ENCODE data around the gene MYO1F.

MYO1F gene

DNA sequence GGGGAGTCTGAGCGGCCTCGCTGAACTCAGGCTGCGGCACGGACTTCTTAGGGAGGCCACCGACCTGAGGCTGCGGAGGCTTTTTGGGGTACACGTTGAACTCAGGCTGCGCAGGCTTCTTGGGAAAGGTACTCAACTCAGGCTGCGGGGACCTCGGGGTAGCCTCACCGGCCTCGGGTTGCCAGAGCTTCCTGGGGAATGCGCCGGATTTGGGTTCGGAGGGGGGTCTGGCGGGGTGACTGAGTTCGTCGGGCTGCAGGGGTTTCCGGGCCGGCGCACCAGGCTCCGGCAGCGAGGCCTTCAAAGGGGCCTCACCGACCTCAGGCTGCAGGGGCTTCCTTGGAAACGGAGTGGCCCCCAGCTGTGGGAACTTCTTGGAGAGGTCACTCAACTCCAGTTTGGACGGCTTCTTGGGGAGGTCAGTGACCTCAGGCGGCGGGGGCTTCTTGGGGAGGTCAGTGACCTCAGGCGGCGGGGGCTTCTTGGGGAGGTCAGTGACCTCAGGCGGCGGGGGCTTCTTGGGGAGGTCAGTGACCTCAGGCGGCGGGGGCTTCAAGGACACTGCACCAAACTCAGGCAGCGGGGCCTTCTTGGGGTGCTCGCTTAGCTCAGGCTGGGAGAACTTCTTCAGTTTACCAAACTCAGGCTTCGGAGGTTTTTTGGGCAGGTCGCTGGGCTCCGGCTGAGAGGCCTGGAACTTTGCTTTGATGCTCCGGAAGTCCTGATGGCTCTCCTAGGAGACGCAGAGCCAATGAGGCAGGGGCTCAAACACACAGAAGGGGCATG is 78.0 kb downstream of the MYO1F start:
- DNase-seq (ENCODE audit: insufficient read length, low spot score) (no peak), FAIRE-seq (no peak)

DNA sequence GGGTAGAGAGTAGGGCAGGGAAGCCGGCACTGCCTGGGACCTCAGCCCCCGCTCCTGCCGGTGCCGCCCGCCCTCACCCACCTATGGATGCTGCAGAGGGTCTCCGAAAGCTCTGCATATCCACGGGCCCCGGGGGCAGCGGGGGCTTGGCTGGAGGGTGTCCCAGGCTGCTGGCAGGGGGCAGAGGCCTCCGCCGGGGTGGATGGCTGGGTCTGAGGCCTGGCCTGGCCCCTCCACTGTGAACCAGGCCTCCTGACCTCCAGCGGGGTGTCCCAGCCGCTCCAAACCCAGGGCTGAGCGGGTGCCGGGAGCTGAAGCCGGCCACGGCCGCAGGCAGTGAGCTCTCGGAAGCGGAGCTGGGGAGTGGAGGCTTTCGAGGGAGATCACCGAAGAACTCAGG is 78.9 kb downstream of the MYO1F start:
- DNase-seq (ENCODE audit: insufficient read length, low spot score) (no peak), FAIRE-seq (no peak)

DNA sequence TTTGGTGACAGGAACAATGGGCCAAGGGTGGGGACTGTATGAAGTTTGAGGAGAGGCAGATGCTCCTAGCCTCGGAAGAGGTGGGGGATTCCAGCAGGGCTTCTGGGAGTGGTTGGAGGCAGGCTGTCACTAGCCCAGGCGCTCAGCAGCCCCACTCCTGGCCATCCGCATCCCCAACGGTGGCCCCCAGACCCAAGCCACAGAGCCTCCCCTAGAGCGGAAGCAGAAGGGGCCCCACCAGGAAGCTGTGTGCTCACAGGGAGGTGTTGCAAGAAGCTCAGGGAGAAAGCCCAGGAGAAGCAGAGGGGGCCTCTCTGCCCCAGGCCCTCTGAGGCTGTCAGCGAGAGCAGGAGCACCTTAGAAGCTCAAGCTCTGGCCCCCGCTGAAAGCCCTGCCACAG is 83.1 kb downstream of the MYO1F start:
- FAIRE-seq (no peak), DNase-seq (ENCODE audit: insufficient read length, low spot score) (no peak)

DNA sequence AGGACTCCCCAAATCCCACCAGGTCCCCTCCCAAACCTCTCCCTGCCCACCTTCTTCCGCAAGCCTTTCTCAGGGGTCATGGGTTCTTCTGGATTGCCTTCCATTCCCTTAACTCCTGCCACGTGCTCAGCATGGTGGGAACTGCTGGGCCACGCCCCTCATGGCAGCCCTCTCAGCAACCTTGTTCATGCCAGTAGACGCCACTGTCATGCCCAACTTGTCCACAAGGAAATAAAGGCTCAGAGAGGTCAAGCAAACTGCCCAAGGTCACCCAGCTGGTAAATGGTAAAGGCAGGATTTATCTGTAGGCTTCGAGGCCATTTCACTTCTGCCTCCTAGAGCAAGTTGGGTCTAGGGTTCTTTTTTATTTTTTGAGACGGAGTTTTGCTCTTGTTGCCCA is 85.7 kb downstream of the MYO1F start:
- no peak for FAIRE-seq

DNA sequence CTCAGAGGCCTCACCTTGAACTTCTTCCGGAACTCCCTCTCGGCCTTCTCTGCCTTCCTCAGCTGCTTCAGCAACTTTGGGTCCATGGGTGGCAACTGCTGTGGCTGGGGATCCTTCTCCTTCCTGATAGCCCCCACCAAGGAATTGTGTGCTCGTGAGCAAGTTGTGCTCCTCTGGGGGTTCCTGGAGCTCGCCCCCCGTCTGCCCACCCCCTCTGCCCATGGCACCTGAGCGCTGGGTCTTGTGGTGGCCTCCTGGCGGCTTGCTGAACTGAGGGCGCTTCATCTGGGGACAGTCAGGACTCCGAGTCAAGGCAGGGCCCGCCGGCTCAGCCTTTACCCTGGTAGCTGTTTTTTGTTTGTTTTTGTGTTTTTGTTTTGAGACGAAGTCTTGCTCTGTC is 86.4 kb downstream of the MYO1F start:
- FAIRE-seq (no peak), DNase-seq (ENCODE audit: insufficient read length, low spot score) (no peak)

More for the DNA sequence above, 85.7 kb downstream of the MYO1F start:
- DNase-seq (ENCODE audit: insufficient read length, low spot score) = no peak

DNA sequence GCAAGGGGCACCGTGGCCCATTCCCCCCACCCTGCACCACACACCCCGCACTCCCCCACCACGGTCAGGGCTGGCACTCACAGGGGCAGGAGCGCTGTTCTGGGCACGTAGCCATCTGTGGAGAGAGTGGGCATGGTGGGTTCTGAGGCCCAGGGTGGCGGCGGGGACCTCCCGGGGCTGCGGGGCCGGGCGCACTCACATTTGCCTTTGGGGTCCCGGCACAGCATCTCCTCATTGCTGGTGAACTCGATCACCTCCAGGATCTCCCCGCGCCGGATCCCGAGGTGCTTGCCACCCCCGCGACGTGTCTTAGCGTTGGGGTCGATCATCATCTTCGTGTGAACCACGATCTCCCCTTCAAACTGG is 86.9 kb downstream of the MYO1F start:
- FAIRE-seq = no peak

DNA sequence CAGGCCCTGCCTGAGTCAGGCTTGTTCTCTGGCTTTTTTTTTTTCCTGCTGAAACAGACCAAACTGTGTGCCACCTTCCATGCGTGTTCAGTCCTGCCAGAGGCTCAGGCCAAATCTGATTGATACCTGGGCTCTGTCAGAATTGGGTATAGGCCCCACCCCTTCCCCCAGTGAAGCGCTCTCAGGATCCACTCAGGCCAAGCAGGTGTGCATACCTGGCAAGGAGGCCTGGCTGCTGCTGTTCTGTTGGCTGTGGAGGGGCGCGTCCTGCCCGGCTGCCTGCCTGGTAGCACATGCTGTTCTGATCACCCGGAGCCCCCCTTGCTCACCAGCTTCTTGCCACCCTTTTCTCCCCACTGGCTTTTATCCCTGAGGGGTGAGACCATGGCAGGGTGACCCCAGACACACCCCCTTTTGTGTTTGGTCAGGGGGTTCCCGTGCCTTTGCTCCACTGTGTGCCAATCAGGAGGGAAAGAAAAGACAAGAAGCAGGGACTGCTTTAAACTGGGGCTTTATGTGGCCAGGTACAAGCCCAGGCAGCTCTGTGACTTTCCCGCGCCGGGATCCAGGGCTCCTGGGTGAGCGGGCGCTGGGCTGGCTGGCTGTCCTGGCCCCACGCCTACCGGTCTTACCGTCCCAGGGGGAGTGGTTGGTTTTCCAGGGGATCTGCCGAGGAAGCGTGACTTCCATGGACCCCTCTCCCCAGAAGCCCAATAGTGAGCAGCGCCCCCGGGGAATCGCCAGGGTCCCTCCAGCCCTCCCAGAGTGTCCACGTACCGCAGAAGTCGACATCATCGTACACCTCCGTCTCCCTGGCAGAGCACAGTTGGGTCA is 87.5 kb downstream of the MYO1F start:
- FAIRE-seq (no peak), DNase-seq (ENCODE audit: insufficient read length, low spot score) (no peak)

More for the DNA sequence above, 86.9 kb downstream of the MYO1F start:
- DNase-seq (ENCODE audit: insufficient read length, low spot score) = no peak

DNA sequence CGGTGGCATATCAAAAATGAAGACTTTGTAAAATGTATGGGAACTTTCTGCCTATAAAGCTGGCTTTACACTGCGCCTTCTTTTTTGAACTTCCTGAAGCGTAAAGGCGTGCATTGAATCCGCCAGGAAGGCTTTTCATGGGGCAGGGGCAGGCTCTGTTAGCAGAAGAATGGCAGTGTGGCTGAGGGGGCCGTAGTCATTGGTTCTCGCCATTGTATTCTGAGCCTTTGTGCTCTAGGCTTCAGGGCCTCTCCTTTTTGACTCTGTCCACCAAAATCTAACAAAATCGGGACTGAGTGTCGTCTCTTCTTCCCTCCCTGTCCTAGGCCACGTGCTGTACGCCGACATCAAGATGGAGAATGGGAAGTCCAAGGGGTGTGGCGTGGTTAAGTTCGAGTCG is 88.9 kb downstream of the MYO1F start:
- DNase-seq (ENCODE audit: insufficient read length, low spot score) = no peak
- no peak for FAIRE-seq

DNA sequence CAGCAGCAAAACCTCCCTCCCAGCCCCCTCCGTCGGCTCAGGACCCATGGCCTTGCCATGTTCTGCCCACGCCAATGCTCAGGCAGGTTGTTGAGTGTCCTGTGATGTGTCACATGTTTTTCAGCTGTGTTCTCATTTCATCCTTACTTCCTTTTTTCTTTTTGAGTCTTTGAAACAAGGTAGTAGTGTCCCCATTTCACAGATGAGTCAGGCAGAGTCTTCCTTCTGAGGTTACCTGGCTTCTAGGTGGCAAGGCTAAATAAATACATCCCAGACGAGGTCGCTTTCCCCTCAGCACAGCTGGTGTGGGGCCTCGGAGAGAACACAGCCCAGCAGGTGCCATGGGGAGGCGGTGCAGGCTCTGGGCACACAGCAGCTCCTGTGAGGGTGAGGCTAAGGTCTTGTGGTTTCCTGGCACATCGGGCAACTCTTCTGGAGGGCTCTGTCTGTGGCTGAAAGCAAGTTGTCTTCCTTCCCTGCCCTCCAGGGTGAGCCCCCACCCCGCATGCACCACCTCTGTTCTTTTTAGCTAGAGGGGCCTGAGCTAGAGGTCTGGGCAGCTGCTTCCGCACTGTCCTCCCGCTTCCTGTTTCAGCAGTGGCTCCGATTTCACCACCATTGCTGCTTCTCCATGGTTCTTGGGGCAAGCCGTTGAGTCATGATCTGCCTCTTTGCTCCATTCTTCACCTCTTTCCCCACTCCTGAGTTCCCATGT is 89.9 kb downstream of the MYO1F start:
- DNase-seq (ENCODE audit: insufficient read length, low spot score) (no peak), FAIRE-seq (peak; percentile 63)

DNA sequence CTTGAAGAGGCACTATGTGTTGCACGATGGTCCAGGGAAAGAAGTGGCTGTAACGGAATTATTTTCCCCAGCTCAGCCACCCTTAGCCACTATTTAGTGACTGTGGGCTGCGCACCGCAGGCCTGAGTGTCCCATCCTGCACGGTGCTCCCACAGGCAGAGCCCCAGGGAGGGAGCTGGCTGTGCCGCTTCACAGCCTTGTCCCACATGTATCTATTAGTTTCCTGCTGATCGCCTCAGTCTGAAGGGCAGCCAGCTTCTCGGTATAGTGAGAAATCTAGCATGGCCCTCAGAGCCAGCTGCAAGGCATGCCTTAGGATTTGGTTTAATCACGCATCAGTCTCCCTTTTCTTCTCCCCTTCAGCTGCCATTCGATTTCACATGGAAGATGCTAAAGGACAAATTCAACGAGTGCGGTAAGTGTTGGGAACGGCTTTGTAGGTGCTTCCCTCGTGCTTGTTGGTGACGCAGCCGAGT is 90.5 kb downstream of the MYO1F start:
- no peak for FAIRE-seq

DNA sequence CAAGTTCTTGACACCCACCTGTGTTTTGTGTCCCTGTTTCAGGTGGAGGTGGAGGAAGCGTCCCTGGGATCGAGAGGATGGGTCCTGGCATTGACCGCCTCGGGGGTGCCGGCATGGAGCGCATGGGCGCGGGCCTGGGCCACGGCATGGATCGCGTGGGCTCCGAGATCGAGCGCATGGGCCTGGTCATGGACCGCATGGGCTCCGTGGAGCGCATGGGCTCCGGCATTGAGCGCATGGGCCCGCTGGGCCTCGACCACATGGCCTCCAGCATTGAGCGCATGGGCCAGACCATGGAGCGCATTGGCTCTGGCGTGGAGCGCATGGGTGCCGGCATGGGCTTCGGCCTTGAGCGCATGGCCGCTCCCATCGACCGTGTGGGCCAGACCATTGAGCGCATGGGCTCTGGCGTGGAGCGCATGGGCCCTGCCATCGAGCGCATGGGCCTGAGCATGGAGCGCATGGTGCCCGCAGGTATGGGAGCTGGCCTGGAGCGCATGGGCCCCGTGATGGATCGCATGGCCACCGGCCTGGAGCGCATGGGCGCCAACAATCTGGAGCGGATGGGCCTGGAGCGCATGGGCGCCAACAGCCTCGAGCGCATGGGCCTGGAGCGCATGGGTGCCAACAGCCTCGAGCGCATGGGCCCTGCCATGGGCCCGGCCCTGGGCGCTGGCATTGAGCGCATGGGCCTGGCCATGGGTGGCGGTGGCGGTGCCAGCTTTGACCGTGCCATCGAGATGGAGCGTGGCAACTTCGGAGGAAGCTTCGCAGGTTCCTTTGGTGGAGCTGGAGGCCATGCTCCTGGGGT is 91.5 kb downstream of the MYO1F start:
- no peak for FAIRE-seq
- DNase-seq (ENCODE audit: insufficient read length, low spot score) = no peak

More for the DNA sequence above, 90.5 kb downstream of the MYO1F start:
- no peak for DNase-seq (ENCODE audit: insufficient read length, low spot score)

DNA sequence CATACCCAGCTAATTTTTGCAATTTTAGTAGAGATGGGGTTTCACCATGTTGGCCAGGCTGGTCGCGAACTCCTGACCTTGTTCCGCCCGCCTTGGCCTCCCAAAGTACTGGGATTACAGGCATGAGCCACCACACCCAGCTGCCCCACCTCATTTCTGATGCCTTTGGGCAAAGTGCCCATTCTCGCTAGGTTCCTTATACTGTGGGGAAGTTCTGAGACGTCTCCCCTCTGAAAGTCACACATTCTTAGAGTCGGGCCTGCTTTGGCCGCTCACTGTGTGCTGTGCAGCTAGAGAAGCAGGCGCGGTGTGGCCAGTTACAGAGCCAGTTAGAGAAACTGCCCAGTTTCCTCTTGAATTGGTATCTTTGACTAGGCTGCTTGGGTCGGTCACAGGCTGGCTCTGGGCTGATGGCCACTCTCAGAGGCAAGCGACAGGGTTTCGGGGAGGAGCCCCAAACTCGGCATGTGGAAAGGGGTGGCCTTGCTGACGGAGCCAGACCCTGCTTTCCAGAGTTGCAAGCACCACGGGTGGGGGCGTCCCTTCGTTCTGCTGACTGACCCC is 92.8 kb downstream of the MYO1F start:
- FAIRE-seq (no peak), DNase-seq (ENCODE audit: insufficient read length, low spot score) (no peak)

DNA sequence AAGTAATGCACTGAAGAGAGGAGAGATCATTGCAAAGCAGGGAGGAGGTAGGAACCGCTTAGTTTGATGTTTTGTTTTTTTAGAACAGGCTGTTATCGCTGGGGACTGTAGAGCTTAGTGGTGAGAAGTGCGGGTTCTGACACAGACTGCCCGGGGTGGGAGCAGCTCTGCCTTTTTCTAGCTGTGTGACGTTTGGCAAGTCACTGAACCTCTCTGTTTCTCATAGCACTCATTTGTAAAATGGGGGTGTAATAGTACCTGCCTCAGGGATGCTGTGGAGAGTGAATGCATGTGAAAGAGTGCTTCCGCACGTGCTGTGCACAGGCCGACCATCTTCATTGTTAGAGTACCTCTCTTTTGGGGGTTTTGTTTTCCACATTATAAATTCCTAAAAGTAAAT is 94.1 kb downstream of the MYO1F start:
- FAIRE-seq = no peak
- no peak for DNase-seq (ENCODE audit: insufficient read length, low spot score)

DNA sequence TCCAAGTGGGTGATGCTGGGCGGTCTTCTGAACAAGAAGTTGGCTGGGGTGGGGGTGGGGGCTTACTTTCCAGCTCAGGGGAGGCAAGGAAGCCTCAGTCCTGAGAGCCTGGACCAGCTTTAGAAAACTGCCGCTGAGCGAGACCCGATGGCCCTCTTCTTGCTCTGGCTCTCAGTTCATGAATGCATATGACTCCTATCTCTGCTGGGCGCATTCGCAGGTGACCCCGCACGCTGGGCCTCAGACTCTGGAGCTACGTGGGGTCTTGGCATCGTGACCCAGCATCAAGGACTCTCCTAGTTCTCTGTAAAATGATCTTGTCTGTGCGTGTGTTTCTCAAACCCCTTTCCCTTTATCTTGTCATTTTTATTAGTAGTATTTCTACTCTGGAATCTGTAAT is 94.5 kb downstream of the MYO1F start:
- FAIRE-seq = no peak
- DNase-seq (ENCODE audit: insufficient read length, low spot score) = no peak

DNA sequence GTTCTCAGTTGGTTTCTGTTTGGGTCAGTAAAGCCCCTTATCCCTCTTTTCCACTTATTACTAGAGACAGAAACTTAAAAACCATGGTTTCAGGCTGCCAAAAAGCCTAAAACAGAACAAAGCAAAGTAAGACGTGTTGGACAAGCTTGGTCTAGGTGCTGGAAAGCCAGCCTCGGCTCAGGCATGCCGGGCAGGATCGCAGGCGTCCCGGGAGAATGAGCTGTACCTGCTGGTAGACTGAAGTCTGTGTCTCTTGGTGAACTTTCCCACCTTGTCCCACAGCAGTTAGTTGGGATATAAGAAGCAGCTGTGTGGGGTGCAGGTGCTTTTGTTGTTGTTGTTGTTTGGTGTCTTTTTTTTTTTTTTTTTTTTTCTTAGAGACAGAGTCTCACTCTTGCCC is 95.6 kb downstream of the MYO1F start:
- DNase-seq (ENCODE audit: insufficient read length, low spot score) (no peak), FAIRE-seq (no peak)

DNA sequence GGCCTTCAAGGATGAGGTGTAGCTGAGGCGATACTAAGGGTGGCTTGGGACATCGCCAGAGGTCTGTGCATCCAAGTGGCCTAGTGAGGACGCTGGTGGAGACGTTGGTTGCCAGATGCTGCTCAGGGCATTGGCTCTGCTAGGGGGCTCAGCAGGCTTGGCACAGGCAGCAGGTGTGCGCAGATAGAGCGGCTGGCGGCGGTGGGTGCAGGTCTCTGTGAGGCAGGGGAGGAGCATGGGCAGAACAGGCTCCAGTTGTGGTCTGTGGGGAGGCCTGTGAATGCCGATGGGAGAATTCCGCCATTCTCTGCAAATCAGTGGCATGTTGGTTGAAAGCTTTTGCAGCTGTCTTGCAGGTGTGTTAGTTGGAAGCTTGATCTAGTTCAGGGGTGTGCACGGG is 96.0 kb downstream of the MYO1F start:
- no peak for DNase-seq (ENCODE audit: insufficient read length, low spot score)
- FAIRE-seq = no peak

DNA sequence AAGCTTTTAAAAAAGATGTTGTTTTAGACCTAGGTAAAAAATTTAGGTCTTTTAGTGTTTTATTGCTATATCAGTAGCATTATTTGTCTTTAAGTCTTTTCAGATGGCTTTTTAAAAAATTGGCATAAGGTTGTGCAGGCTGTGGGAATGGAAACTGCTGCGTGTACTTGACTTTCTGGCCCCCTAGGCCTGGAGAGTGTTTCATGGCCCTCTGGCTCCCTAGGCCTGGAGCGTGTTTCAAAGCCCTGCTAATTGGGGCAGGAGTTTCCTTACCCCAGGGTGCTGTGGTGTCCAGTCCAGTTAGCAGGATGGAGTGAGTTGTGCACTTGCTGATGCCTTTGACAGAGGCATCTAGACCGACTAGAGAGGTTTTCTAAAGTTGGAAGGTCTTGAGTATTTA is 98.6 kb downstream of the MYO1F start:
- FAIRE-seq (no peak), DNase-seq (ENCODE audit: insufficient read length, low spot score) (no peak)

DNA sequence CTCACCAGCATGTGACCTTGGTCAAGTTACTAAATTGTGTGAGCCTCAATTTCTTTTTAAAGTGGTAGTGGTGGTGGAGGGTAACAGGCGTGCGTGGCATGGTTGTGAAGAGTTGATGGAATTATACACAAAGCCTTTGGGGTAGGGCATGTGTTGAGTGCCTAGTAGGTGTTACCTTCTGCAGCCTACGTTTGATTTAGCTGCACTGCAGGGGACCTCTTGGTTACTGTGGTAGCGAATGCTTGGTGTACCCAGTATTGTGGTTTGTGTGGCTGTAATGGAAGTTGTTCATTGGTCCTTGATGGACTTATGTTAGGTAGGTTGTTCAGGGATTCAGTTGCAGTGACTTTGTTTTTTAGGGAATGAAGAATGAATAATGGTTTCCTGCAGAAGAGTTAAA is 99.4 kb downstream of the MYO1F start:
- FAIRE-seq (no peak), DNase-seq (ENCODE audit: insufficient read length, low spot score) (no peak)

DNA sequence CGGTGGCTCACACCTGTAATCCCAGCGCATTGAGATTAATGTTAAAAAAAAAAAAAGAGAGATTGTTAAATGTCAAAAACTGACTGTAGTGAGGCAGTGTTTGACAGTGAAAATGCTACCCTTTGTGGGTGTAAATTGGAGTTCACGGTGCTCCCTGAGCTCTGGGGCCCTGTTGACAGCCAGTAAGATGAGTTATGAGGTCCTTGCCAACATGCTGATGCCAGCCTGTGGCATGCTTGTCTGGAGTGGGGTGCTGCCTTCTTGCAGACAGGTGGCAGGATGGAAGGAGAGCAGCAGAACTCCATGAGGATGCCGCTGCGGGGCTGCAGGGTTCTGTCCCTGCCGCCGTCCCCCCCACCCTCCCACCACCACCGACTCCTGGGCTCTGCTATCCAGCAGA is 100.7 kb downstream of the MYO1F start:
- FAIRE-seq = no peak
- no peak for DNase-seq (ENCODE audit: insufficient read length, low spot score)

DNA sequence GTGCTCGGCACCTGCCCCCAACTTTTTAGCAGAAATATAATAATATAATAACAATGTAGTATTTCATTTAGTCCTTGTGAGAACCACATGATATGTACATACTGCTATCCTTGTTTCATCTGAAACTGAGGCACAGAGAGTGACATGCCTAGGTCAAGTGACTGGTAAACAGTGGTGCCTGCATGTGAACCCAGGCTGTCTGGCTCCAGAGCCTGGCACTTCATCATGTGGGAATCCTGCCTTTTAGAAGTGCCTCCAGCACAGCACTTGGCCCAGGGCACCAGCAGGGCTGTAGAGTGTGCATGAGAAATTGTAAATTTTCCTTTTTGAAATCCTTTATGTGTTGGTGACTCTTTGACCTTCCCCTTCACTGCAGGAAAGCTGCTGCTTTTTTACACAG is 102.2 kb downstream of the MYO1F start:
- FAIRE-seq = no peak
- no peak for DNase-seq (ENCODE audit: insufficient read length, low spot score)
